ENCODE measurements around the gene CATSPERB. TPM values are rescaled to one million over a fixed set of nuclear protein-coding genes. Genes with fewer than 3 reads are reported as not detected.

CATSPERB gene, protein sequence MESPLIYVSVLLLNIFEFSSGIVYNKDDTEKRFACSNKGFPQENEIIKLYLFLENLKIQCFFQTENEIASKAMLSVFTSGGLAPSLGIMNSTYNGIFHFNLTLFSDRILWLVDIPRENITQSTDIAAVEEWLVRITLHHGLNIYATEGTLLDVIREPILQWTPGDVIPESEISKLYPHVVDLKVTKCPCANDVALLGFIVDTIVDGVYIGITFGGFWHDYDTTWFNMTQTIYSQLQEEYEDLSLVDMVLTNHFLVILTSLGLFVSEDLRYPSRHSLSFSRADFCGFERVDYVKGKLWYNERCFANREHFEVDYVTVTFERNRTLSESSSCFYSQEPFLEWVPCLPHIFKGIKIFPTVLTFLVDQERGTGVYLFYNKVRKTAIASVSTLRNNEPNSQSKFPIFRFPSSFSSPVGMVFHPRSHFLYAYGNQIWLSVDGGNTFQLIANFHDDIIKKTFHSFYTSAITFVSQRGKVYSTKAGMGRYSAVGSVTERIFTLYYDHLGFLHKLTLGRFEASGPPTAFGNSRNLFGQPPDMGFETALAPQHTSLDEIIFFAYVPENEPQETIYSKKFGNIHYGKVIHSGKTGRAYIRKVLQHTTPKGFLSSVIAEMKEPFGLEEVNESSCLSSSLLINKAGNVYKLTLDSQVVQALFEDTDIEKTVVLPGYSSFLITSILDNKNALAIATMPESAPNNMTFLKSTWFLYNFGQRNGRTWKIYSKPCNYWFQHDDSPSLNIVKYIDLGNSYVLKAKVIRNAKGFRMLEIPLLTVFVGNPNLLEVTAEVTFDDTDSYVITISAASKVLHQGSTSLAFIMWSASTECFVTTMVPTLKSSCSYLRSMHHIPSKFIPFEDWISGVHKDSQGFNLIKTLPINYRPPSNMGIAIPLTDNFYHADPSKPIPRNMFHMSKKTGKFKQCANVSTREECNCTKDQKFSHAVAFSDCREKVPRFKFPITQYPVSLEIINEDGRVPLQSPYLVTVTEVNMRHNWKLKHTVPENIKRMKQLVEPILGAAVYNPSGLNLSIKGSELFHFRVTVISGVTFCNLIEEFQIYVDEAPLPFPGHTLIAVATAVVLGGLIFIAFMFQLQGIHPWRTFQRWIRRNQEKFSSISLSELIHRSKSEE
- total RNA-seq (2014; rRNA removed; shearing (Covaris generic)), result 0.35 and 0.41 TPM in 2 replicates

DNA sequence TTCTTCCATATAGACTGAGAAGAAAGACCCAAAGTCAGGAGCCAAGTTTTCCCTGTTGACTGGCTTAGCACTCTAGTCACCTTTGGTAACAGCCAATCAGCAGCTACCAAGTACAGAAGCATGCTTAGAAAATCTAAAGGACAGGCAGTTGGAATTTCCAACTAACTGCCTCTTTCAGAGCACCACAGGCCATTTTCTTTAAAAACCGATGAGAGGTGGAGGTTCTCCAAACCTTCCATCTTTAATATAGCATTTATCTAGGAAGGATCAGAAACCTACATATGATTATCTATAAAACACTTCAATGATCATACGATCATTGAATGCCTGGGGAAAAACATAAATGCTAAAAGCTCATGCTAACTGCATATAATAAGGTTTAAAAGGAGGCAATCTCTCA lies at the start of gene CATSPERB:
Gene CATSPERB, minus strand, starts transcription at position 101 of the 400 bp plus-strand sequence. CDS start 2,607 bp downstream, outside the sequence.
- H3K27me3 ChIP-seq (ENCODE audit: control insufficient read depth, insufficient read depth, low read length), result no peaks in the 10 kb centered on the region
- no peak for DNase-seq
- no peak within 1 kb of the TSS for H3K4me3 ChIP-seq (ENCODE audit: insufficient read depth, low read depth, low read length)
- no peaks in the 10 kb centered on the region for H3K36me3 ChIP-seq (replicated peaks; ENCODE audit: control insufficient read depth, insufficient read depth, low read length)

DNA sequence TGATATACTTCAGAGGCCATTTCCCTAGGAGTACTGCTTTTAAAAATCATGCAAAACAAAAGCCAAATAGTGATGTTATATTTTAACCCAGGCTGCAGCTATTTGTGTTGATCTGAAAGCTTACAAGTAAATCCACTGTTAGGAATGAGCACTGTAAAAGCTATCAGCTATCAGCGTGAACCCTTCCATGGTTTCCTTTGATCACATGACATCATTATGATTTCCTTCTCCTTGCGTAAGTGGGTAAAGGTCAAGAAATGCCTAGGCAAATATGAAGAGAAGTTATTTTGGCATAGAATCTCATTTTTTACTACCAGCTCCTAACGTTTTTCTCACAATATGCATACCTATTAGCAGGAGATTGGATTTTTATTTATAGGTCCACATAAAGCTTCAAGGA lies 48.6 kb upstream of the CATSPERB start:
- DNase-seq, result no peak
- no peaks in the 10 kb centered on the region; the same call in 1 of the 2 replicates for H3K36me3 ChIP-seq (replicated peaks; ENCODE audit: control insufficient read depth, insufficient read depth, low read length)
- no peaks in the 10 kb centered on the region for H3K27me3 ChIP-seq (ENCODE audit: control insufficient read depth, insufficient read depth, low read length)
- H3K4me3 ChIP-seq (ENCODE audit: insufficient read depth, low read depth, low read length), result no peak overlapping the region

DNA sequence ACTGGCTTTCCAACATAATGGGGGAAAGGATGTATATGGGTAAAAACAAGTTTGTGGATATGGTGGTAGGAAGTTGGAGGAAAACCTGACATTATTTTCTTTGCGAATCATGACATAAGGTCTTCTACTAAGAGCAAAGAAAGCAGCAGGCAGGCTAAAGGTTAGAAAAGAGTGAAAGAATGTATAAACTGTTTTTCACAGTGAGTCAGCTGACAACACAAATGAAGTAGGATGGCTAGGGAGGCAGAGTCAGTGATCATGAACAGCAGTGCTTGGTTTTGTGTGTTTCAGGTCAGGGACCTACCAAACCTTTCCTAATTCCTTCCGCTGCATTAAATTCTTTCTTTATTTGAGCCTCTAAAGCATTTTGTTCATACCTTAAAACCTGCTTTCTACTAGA lies 46.3 kb upstream of the CATSPERB start:
- Histone ChIP-seq H3K27me3 (ENCODE audit: control insufficient read depth, insufficient read depth, low read length) (no peaks in the 10 kb centered on the region), H3K4me3 (ENCODE audit: insufficient read depth, low read depth, low read length) (no peak overlapping the region), H3K36me3 (replicated peaks; ENCODE audit: control insufficient read depth, insufficient read depth, low read length) (no peaks in the 10 kb centered on the region; the same call in 1 of the 2 replicates)
- DNase-seq, result no peak

DNA sequence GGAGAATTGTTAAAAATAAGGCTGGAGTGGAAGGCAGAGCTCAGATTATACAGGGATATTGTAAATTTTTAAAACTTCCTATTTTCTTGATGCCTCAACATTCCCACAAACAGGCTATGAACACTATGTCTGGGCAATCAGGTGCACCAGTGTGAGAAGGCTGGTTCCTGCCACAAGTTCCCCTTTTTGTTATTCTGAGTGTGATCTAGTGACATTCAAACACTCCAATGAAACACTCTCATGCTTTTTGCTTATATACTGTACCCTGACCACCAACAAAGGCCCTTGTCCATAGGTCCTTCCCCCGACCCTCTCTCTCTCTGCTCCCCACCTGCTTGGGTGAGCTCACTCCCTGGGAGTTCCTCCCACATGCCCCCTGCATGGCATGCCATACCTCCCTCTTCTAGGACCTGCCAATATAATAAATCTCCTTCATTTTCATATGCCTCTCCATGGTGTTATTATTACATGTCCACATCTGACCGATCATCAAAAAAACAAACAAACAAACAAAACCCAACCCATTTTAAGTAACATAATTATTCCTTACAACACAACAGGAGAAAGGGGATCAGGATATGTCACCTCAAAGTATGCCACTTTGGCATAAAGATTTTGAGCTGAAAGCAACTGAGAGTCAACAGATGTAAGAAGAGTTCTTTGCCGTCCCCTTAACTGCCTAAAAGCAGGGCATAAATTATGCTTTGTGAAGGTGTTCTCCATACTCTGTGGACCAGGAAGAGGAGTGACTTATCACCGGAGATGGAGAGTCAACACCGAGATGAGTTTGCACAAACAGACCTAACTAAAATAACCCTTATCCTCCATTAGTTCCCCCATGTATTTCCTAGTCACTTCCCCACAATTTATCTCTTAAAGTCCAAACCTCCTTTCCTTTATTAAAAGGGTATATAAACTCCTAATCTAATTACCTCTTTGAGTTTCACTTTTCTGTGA lies 42.5 kb upstream of the CATSPERB start:
- DNase-seq, result no peak
- Histone ChIP-seq H3K36me3 (replicated peaks; ENCODE audit: control insufficient read depth, insufficient read depth, low read length) (no peaks in the 10 kb centered on the region; the same call in 1 of the 2 replicates), H3K27me3 (ENCODE audit: control insufficient read depth, insufficient read depth, low read length) (no peaks in the 10 kb centered on the region), H3K4me3 (ENCODE audit: insufficient read depth, low read depth, low read length) (no peak overlapping the region)

DNA sequence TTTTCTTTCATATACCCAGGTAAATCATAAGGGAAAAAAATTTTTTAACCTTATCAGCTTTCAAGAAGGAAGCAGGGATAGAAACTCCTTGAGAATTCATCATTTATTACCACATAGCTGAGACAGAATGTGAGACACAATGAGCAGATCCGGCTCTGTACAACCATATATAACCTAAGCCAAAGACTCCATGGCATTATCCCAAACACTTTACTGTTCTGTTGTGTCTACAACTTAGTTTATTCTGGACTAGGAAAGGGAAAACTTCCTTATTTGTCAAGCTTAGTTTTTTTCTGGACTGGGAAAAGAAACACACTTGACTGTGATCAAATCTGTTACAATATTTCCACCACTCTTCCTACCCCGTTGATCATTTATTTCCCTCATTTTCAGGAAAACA lies 38.3 kb upstream of the CATSPERB start:
- no peak overlapping the region for H3K4me3 ChIP-seq (ENCODE audit: insufficient read depth, low read depth, low read length)
- no peak for DNase-seq

DNA sequence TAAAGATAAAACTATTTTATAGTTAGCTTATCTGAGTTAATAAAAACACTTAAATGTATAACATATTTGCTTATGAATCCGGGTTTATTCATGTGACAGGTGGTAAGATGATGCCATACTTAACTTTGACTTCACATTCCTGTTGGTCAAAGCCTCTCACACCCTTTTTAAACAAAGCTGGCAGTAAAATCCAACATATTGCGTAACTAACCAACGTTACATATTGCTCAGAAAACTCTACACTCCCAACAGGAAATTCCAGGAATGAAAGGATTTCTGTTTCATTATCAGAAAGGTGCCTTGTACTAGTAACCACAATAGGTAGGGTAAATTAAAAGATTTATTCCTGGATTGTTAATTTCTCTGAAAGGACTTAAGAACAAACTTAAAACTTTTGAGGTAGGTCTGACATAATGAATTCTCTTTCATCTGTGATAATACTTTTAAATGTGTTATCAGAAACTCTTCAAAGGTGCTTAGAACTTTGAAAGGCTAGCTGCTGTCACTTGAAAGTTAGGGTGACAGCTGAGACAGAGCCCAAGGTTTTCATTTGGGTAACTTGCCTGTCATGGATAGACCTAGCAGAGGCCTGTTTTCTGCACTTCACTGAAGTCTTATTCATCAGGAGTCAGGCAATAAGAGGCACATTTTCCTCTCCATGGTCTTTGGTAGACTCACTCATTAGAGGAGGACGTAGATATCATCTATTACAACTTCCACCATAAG lies 23.8 kb upstream of the CATSPERB start:
- Histone ChIP-seq H3K36me3 (replicated peaks; ENCODE audit: control insufficient read depth, insufficient read depth, low read length) (no peaks in the 10 kb centered on the region), H3K27me3 (ENCODE audit: control insufficient read depth, insufficient read depth, low read length) (no peaks in the 10 kb centered on the region), H3K4me3 (ENCODE audit: insufficient read depth, low read depth, low read length) (no peak overlapping the region)
- no peak for DNase-seq

More for the DNA sequence above, 38.3 kb upstream of the CATSPERB start:
- Histone ChIP-seq H3K27me3 (ENCODE audit: control insufficient read depth, insufficient read depth, low read length) (no peaks in the 10 kb centered on the region), H3K36me3 (replicated peaks; ENCODE audit: control insufficient read depth, insufficient read depth, low read length) (no peaks in the 10 kb centered on the region)

DNA sequence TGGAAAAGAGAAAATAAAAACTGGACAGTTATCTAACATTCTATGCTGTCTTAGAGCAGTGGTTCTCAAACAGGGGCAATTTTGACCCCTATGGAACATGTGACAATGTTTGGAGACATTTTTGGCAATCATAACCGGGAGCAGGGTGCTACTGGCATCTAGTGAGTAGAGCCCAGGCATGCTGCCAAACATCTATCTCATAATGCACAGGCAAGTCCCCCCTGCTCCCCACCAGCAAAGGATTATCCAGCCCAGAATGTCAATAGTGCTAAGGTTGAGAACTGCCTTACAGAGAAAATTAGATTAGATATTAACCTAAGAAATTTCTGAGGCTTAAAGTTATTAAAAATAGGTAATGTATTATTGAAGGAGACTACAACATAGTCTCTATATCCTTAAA lies 22.9 kb upstream of the CATSPERB start:
- H3K4me3 ChIP-seq (ENCODE audit: insufficient read depth, low read depth, low read length), result no peak overlapping the region
- no peak for DNase-seq
- H3K27me3 ChIP-seq (ENCODE audit: control insufficient read depth, insufficient read depth, low read length), result no peaks in the 10 kb centered on the region
- H3K36me3 ChIP-seq (replicated peaks; ENCODE audit: control insufficient read depth, insufficient read depth, low read length), result no peaks in the 10 kb centered on the region

DNA sequence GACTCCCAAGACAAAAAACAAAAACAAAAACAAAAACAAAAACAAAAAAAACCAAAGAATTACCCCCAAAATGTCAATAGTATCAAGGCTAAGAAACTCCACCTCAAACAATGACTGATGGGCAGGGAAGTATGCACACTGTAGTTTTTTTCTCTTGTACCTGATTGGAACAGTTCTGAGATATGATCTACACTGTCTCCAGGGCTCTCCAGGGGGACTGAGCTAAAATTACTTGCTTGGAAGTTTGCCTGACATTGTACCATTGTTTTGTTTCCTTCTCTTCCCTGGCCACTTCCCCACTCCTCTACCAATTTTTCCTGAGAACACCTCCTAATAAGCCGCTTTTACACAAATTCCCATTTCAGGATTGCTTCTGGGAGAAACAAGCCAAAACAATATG lies 22.3 kb upstream of the CATSPERB start:
- H3K27me3 ChIP-seq (ENCODE audit: control insufficient read depth, insufficient read depth, low read length), result no peaks in the 10 kb centered on the region
- no peaks in the 10 kb centered on the region for H3K36me3 ChIP-seq (replicated peaks; ENCODE audit: control insufficient read depth, insufficient read depth, low read length)
- no peak for DNase-seq
- H3K4me3 ChIP-seq (ENCODE audit: insufficient read depth, low read depth, low read length), result no peak overlapping the region

DNA sequence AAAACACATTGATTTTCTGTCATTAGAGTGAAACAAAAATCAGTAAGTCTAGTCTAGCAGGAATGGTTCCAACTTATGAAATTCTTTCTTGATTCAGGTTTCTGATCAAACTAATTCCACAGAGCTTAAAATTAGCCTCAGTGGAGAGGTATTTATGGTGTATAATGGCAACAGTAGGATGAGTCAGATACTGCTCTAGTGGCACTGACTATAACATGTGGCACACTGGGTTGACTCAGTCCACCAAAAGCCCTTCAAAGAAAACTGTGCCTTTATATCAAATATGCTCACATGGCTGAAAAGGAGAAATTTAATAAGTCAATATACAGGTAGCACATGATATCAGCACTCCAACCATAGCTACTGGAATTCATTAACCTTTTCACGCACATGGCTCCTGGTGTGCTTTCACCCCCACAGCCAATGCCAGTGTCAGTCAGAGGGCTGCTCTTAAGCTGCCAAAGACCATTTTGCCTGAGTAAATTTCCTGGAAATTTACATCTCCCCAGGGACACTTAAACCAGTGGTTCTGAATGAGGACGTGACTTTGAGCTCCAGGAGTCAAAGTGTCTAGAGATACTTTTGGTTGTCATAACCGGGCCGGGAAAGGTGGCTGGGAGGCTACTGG lies 21.7 kb upstream of the CATSPERB start:
- no peaks in the 10 kb centered on the region for H3K36me3 ChIP-seq (replicated peaks; ENCODE audit: control insufficient read depth, insufficient read depth, low read length)
- no peak for DNase-seq
- no peak overlapping the region for H3K4me3 ChIP-seq (ENCODE audit: insufficient read depth, low read depth, low read length)
- H3K27me3 ChIP-seq (ENCODE audit: control insufficient read depth, insufficient read depth, low read length), result no peaks in the 10 kb centered on the region

DNA sequence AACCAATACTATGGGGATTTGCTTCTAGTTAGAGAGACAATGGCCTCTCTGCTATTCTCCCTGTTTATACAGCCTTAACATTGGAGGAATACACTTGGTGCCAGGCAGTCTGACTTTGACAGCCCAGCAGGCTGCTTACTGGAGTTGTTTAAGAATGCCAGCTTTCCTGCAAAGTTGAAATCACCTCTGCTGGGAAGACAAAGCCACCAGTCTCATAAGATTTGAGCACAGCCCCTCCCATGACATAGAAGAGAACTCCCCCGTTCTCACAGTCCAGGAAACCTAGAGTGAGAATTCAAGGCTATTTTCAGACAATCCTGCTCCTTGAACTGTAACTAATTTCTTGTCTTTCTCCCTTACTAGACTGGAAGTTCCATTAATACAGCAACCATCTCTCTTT lies 21.1 kb upstream of the CATSPERB start:
- H3K36me3 ChIP-seq (replicated peaks; ENCODE audit: control insufficient read depth, insufficient read depth, low read length), result no peaks in the 10 kb centered on the region
- no peaks in the 10 kb centered on the region for H3K27me3 ChIP-seq (ENCODE audit: control insufficient read depth, insufficient read depth, low read length)
- DNase-seq, result no peak
- no peak overlapping the region for H3K4me3 ChIP-seq (ENCODE audit: insufficient read depth, low read depth, low read length)

DNA sequence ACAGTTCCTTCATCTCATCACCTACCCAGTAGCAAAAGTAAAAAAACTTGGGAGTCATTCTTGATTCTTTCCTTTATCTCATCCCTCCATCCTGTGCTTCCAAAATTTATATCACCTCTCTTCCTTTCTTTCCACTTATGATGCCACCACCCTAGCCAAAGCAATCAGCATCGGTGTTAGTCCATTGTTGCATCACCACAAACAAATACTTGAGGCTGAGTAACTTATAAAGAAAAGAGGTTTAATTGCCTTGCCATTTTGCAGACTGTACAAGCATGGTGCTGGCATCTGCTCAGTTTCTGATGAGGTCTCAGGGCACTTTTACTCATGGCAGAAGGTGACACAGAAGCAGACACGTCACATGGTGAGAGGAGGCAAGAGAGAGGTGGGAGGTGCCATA lies 19.8 kb upstream of the CATSPERB start:
- no peak for DNase-seq
- Histone ChIP-seq H3K36me3 (replicated peaks; ENCODE audit: control insufficient read depth, insufficient read depth, low read length) (no peaks in the 10 kb centered on the region), H3K4me3 (ENCODE audit: insufficient read depth, low read depth, low read length) (no peak overlapping the region), H3K27me3 (ENCODE audit: control insufficient read depth, insufficient read depth, low read length) (no peaks in the 10 kb centered on the region)

DNA sequence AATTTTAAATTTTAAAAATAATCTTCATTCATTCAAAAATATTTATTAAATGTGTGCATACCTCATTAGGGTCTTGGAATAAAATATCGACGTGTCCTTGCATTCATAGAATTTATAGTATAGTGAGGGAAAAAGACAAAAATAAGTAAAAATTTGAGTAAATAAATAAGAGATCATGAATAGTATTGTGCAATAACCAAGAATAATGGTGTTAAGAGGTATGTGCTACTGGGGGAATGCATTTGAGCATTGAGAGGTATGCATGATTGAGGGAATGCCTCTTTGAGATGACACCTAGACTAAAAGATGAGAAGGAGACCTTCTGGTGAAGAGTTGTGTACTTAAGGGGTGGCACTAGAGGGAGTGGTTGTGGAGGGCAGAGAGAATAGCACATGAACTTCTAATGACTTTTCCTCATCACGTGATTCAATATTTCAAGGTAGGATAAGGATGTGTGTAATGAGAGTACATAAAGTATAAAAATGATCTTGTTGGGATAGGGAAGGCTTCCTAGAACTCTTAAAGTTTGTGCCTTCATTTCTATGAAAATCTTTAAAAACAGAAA lies 18.8 kb upstream of the CATSPERB start:
- H3K36me3 ChIP-seq (replicated peaks; ENCODE audit: control insufficient read depth, insufficient read depth, low read length), result no peaks in the 10 kb centered on the region
- no peak for DNase-seq
- H3K4me3 ChIP-seq (ENCODE audit: insufficient read depth, low read depth, low read length), result no peak overlapping the region
- no peaks in the 10 kb centered on the region for H3K27me3 ChIP-seq (ENCODE audit: control insufficient read depth, insufficient read depth, low read length)

DNA sequence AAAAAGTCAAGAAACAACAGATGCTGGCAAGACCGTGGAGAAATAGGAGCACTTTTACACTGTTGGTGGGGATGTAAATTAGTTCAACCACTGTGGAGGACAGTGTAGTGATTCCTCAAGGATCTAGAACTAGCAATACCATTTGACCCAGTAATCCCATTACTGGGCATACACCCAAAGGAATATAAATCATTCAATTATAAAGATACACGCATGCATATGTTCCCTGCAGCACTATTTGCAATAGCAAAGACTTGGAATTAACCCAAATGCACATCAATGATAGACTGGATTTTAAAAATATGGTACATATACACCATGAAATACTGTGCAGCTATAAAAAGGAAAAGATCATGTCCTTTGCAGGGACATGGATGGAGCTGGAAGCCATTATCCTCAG lies 18.0 kb upstream of the CATSPERB start:
- no peaks in the 10 kb centered on the region for H3K27me3 ChIP-seq (ENCODE audit: control insufficient read depth, insufficient read depth, low read length)
- DNase-seq, result no peak
- H3K4me3 ChIP-seq (ENCODE audit: insufficient read depth, low read depth, low read length), result no peak overlapping the region
- H3K36me3 ChIP-seq (replicated peaks; ENCODE audit: control insufficient read depth, insufficient read depth, low read length), result no peaks in the 10 kb centered on the region
